Measurements from ENCODE around the gene PAFAH1B2. TPM values are rescaled to one million over a fixed set of nuclear protein-coding genes. Genes with fewer than 3 reads are reported as not detected.

The PAFAH1B2 gene
- 46.7 and 56.4 TPM in 2 replicates for total RNA-seq

GRCh38 chr11:117143871-117144476 is at the start of gene PAFAH1B2:
PAFAH1B2 (plus strand) TSS chr11:117144287; CDS start chr11:117152448, 8,161 bp downstream.

GRCh38 chr11:117098269-117099232 is 45.5 kb upstream of the PAFAH1B2 start, which contains the start of gene SIK3:
SIK3 (minus strand) TSS chr11:117098428; CDS start chr11:117098415, 13 bp downstream.

GRCh38 chr11:117178210-117179034 is 34.3 kb downstream of the PAFAH1B2 start, which contains the start of gene SIDT2:
SIDT2 (plus strand) TSS chr11:117178743; CDS start chr11:117179264, 521 bp downstream.

GRCh38 chr11:117199053-117199915 is 55.2 kb downstream of the PAFAH1B2 start, which contains the start of gene TAGLN:
TAGLN (plus strand) TSS chr11:117199370; CDS start chr11:117203014, 3,644 bp downstream.

Other genes starting within 250 kb of the PAFAH1B2 start
- 13.5 and 14.3 TPM in 2 replicates for gene SIK3, start 45.9 kb upstream of the PAFAH1B2 start, total RNA-seq
- gene SIDT2, start 34.5 kb downstream of the PAFAH1B2 start, total RNA-seq: 25.8 and 30.8 TPM in 2 replicates
- 405 and 3,406 TPM in 2 replicates for gene TAGLN, start 55.1 kb downstream of the PAFAH1B2 start, total RNA-seq
- gene PCSK7, start 87.8 kb downstream of the PAFAH1B2 start, total RNA-seq: 23.2 and 41.7 TPM in 2 replicates
- 6.9 and 9.4 TPM in 2 replicates for gene RNF214, start 88.4 kb downstream of the PAFAH1B2 start, total RNA-seq
- gene BACE1-AS, start 147.1 kb downstream of the PAFAH1B2 start, total RNA-seq: 1.3 and 6.0 TPM in 2 replicates
- 34.3 and 39.2 TPM in 2 replicates for gene BACE1, start 172.0 kb downstream of the PAFAH1B2 start, total RNA-seq
- gene CEP164, start 183.6 kb downstream of the PAFAH1B2 start, total RNA-seq: 14.1 and 23.3 TPM in 2 replicates

All from pericardium fibroblast (primary cell).